GM23338 (cell line): ENCODE results near the gene TGFBR3. TPM values are rescaled to one million over a fixed set of nuclear protein-coding genes. Genes with fewer than 3 reads are reported as not detected.

Source experiments
- ATAC-seq: fragments of 200-7000 bp; cut with Tn5 transposase; 3 replicates; pipeline ENCODE4 v1.9.1; 2020
- DNase-seq: peaks from one replicate; pipeline ENCODE4 v3.0.0-alpha.2; 2015; ENCODE audit warnings: low spot score
- H2AFZ ChIP-seq: fragments of 200-600 bp; sonication (generic); 2 replicates; pipeline ENCODE4 v1.8.0; 2016; ENCODE audit warnings: antibody characterized with exemption, mild to moderate bottlenecking, moderate library complexity
- H3F3A ChIP-seq: fragments of 200-600 bp; sonication (generic); replicated peaks from 2 replicates; pipeline ENCODE4 v1.8.0; 2017; ENCODE audit warnings: antibody characterized with exemption, mixed run types, low read depth
- H3K27ac ChIP-seq: fragments of 200-600 bp; sonication (generic); 2 replicates; pipeline ENCODE4 v1.6.1; 2016; ENCODE audit warnings: low read depth
- H3K27me3 ChIP-seq: fragments of 200-600 bp; sonication (generic); 2 replicates; pipeline ENCODE4 v1.8.0; 2016; ENCODE audit warnings: mild to moderate bottlenecking, mixed run types, moderate library complexity; ENCODE audit not compliant: insufficient read depth
- H3K36me3 ChIP-seq: fragments of 200-600 bp; sonication (generic); 2 replicates; pipeline ENCODE4 v1.8.0; 2016; ENCODE audit warnings: mild to moderate bottlenecking; ENCODE audit not compliant: insufficient read depth
- H3K4me1 ChIP-seq: fragments of 200-600 bp; sonication (generic); 2 replicates; pipeline ENCODE4 v1.8.0; 2016; ENCODE audit warnings: mild to moderate bottlenecking, moderate library complexity; ENCODE audit not compliant: insufficient read depth
- H3K4me2 ChIP-seq: fragments of 200-600 bp; sonication (generic); 2 replicates; pipeline ENCODE4 v1.7.1; 2017; ENCODE audit warnings: mixed run types
- H3K4me3 ChIP-seq: fragments of 200-600 bp; sonication (generic); 2 replicates; pipeline ENCODE4 v1.6.1; 2016; ENCODE audit warnings: mixed run types
- H3K79me2 ChIP-seq: fragments of 200-600 bp; sonication (generic); replicated peaks from 2 replicates; pipeline ENCODE4 v1.8.0; 2017; ENCODE audit warnings: mild to moderate bottlenecking; ENCODE audit not compliant: insufficient read depth
- H3K9me2 ChIP-seq: fragments of 200-600 bp; sonication (generic); 2 replicates; pipeline ENCODE4 v1.8.0; 2017; ENCODE audit not compliant: insufficient read depth
- H4K20me1 ChIP-seq: fragments of 200-600 bp; sonication (generic); replicated peaks from 2 replicates; pipeline ENCODE4 v1.8.0; 2017; ENCODE audit warnings: mild to moderate bottlenecking; ENCODE audit not compliant: insufficient read depth
- H3K27ac Mint-ChIP-seq: 2 replicates; pipeline ENCODE4 v1.8.0; 2020; ENCODE audit warnings: inconsistent platforms, mild to moderate bottlenecking, moderate library complexity, mixed read lengths
- H3K27me3 Mint-ChIP-seq: 3 replicates; pipeline ENCODE4 v1.8.0; 2022; ENCODE audit warnings: low read depth, mild to moderate bottlenecking, moderate library complexity, mixed read lengths, inconsistent platforms; ENCODE audit not compliant: insufficient read depth, poor library complexity
- H3K36me3 Mint-ChIP-seq: 3 replicates; pipeline ENCODE4 v1.8.0; 2021; ENCODE audit warnings: low read depth, mild to moderate bottlenecking, inconsistent platforms, moderate library complexity, mixed read lengths
- H3K4me1 Mint-ChIP-seq: 3 replicates; pipeline ENCODE4 v1.8.0; 2020; ENCODE audit warnings: mild to moderate bottlenecking, inconsistent platforms, mixed read lengths
- H3K4me3 Mint-ChIP-seq: 3 replicates; pipeline ENCODE4 v1.8.0; 2021; ENCODE audit warnings: moderate library complexity, mild to moderate bottlenecking, inconsistent platforms, mixed read lengths
- H3K9me3 Mint-ChIP-seq: 3 replicates; pipeline ENCODE4 v1.8.0; 2020; ENCODE audit warnings: moderate library complexity, mild to moderate bottlenecking, inconsistent platforms, mixed read lengths
- CREB1 ChIP-seq: fragments of 250-450 bp; sonication (Bioruptor Pico); IDR thresholded peaks from 2 replicates; pipeline ENCODE4 v1.5.0; 2020; ENCODE audit warnings: low read depth, mild to moderate bottlenecking, moderate library complexity
- CTCF ChIP-seq, 2 experiments: fragments of 200-600 bp in 1 of 2; sonication (generic) in 1 of 2; conservative IDR thresholded peaks; 2 replicates each; pipeline versions ENCODE4 v1.5.1 to v1.6.1; 2016 to 2017; ENCODE audit warnings: antibody characterized with exemption in 2 of 2, low read depth in 2 of 2, mild to moderate bottlenecking in 2 of 2, moderate library complexity in 1 of 2
- ETS1 ChIP-seq: IDR thresholded peaks from 2 replicates; pipeline ENCODE4 v1.6.1; 2016; ENCODE audit warnings: antibody characterized with exemption
- EZH2 ChIP-seq: fragments of 200-600 bp; sonication (generic); IDR thresholded peaks from one replicate; pipeline ENCODE4 v1.8.0; 2017; ENCODE audit warnings: antibody characterized with exemption, mild to moderate bottlenecking, low read depth; ENCODE audit not compliant: unreplicated experiment
- EZH2phosphoT487 ChIP-seq: fragments of 200-600 bp; sonication (generic); IDR thresholded peaks from one replicate; pipeline ENCODE4 v1.8.1; 2018; ENCODE audit warnings: antibody characterized with exemption; ENCODE audit not compliant: unreplicated experiment
- JUNB ChIP-seq: IDR thresholded peaks from one replicate; pipeline ENCODE4 v1.6.1; 2016; ENCODE audit warnings: antibody characterized with exemption; ENCODE audit not compliant: unreplicated experiment
- NANOG ChIP-seq: IDR thresholded peaks from 2 replicates; pipeline ENCODE4 v1.6.1; 2016; ENCODE audit warnings: antibody characterized with exemption, borderline replicate concordance
- POLR2AphosphoS5 ChIP-seq: IDR thresholded peaks from 2 replicates; pipeline ENCODE4 v1.6.1; 2016; ENCODE audit warnings: antibody characterized with exemption, low read depth
- REST ChIP-seq: IDR thresholded peaks from one replicate; pipeline ENCODE4 v1.6.1; 2018; ENCODE audit warnings: antibody characterized with exemption; ENCODE audit not compliant: unreplicated experiment
- STAT1 ChIP-seq: IDR thresholded peaks from one replicate; pipeline ENCODE4 v1.6.1; 2016; ENCODE audit warnings: antibody characterized with exemption; ENCODE audit not compliant: unreplicated experiment
- ZNF114 ChIP-seq: fragments of 250-450 bp; sonication (Bioruptor Pico); IDR thresholded peaks from 2 replicates; pipeline ENCODE4 v1.5.0; 2020; ENCODE audit warnings: mild to moderate bottlenecking, moderate library complexity
- ZNF331 ChIP-seq: fragments of 250-450 bp; sonication (Bioruptor Pico); IDR thresholded peaks from 2 replicates; pipeline ENCODE4 v1.5.0; 2020; ENCODE audit warnings: low read depth, mild to moderate bottlenecking, moderate library complexity
- ZNF462 ChIP-seq: fragments of 250-450 bp; sonication (Bioruptor Pico); IDR thresholded peaks from 2 replicates; pipeline ENCODE4 v1.5.0; 2020; ENCODE audit warnings: mild to moderate bottlenecking, moderate library complexity
- polyA plus RNA-seq: library from polyadenylated mRNA; unstranded; fragments of >200 nt; fragmentation: Nextera tagmentation; extraction: Ambion mirVana; gene quantifications from 2 replicates; pipeline ENCODE4 v1.2.1, GENCODE V29; 2016
- total RNA-seq: library from RNA; depleted of rRNA; stranded (reverse); fragments of >200 nt; shearing (Covaris generic); gene quantifications from 2 replicates; pipeline ENCODE4 v1.2.3, GENCODE V29; 2014

Gene TGFBR3
- total and polyA plus RNA-seq, 2 experiments from 2014 or later: 1.7 to 2.9 TPM

- no peak overlapping the region for H3K27ac Mint-ChIP-seq
- H3K27me3 Mint-ChIP-seq: no peaks in the 10 kb centered on the region
These were observed 169.6 kb downstream of the TGFBR3 start for GRCh38 chr1:91716339-91716738.

More at GRCh38 chr1:91716339-91716738, 169.6 kb downstream of the TGFBR3 start:
- ATAC-seq (no peak), DNase-seq (no peak)
- H3K4me3 Mint-ChIP-seq: no peak overlapping the region
- H4K20me1 ChIP-seq: no peaks in the 10 kb centered on the region
- H2AFZ ChIP-seq: no peak overlapping the region
- no peak overlapping the region for H3K27ac ChIP-seq
- no peaks in the 10 kb centered on the region for H3K79me2 ChIP-seq
- no peaks in the 10 kb centered on the region for H3K36me3 ChIP-seq
- H3K4me1 Mint-ChIP-seq: peaks cover 19% of the 10 kb centered on the region; the same call in 2 of the 3 replicates
- no peaks in the 10 kb centered on the region for H3K4me1 ChIP-seq
- H3K4me3 ChIP-seq: no peak overlapping the region
- 0 out of 2 replicates have a peak, but pooled peaks cover 4% of the 10 kb centered on the region for H3K9me2 ChIP-seq
- no peak for TF ChIP-seq CREB1 (CRISPR knock-in tag)
- no peak for TF ChIP-seq ZNF114 (CRISPR knock-in tag)
- TF ChIP-seq ZNF462 (CRISPR knock-in tag): no peak
- TF ChIP-seq REST: no peak
- no peak for TF ChIP-seq POLR2AphosphoS5
- TF ChIP-seq ZNF331: no peak
- no peak for TF ChIP-seq CTCF (conservative IDR thresholded peaks at IDR 0.05; ENCODE audit: low read depth in 2 of 2)
- TF ChIP-seq JUNB: no peak
- TF ChIP-seq STAT1: no peak
- no peak for TF ChIP-seq EZH2phosphoT487
- no peak for TF ChIP-seq EZH2
- TF ChIP-seq ETS1: no peak
- no peak for TF ChIP-seq NANOG
- H3K27me3 ChIP-seq: no peaks in the 10 kb centered on the region
- H3K36me3 Mint-ChIP-seq: no peaks in the 10 kb centered on the region
- no peak overlapping the region for H3K4me2 ChIP-seq
- H3F3A ChIP-seq: no peaks in the 10 kb centered on the region
- no peaks in the 10 kb centered on the region for H3K9me3 Mint-ChIP-seq
